Neutrophil (primary cell): Measurements from ENCODE around the gene RBM18.

Source experiments
- H3K27ac ChIP-seq: fragments of 200-600 bp; sonication (generic); 2 replicates; pipeline ENCODE4 v1.5.1; 2016; ENCODE audit warnings: mild to moderate bottlenecking, moderate library complexity
- H3K27me3 ChIP-seq: fragments of 200-600 bp; sonication (generic); 2 replicates; pipeline ENCODE4 v1.6.0; 2016; ENCODE audit warnings: mild to moderate bottlenecking
- H3K36me3 ChIP-seq: fragments of 200-600 bp; sonication (generic); 2 replicates; pipeline ENCODE4 v1.5.1; 2017
- H3K4me1 ChIP-seq, 2 experiments: fragments of 200-600 bp in 1 of 2; sonication (generic) in 1 of 2; 1 replicate in 1 of 2; 2 replicates in 1 of 2; pipeline versions ENCODE4 v1.5.1 to v1.6.1; 2013 to 2016; ENCODE audit warnings: low read depth in 1 of 2, low read length in 1 of 2, mild to moderate bottlenecking in 1 of 2, moderate library complexity in 1 of 2; ENCODE audit not compliant: control insufficient read depth in 1 of 2, insufficient read depth in 1 of 2
- H3K4me3 ChIP-seq, 2 experiments: fragments of 200-600 bp in 1 of 2; sonication (generic) in 1 of 2; 1 replicate in 1 of 2; 2 replicates in 1 of 2; pipeline ENCODE4 v1.5.1; 2013 to 2016; ENCODE audit warnings: low read depth in 1 of 2, low read length in 1 of 2, mild to moderate bottlenecking in 1 of 2, moderate library complexity in 1 of 2
- H3K9me3 ChIP-seq: fragments of 200-600 bp; sonication (generic); 2 replicates; pipeline ENCODE4 v1.5.1; 2016
- TF ChIP-seq, protein P1 (sequence below): fragments of 200-600 bp; sonication (generic); IDR thresholded peaks from 2 replicates; pipeline ENCODE4 v1.5.1; 2016; ENCODE audit warnings: antibody characterized with exemption

RBM18 gene

DNA sequence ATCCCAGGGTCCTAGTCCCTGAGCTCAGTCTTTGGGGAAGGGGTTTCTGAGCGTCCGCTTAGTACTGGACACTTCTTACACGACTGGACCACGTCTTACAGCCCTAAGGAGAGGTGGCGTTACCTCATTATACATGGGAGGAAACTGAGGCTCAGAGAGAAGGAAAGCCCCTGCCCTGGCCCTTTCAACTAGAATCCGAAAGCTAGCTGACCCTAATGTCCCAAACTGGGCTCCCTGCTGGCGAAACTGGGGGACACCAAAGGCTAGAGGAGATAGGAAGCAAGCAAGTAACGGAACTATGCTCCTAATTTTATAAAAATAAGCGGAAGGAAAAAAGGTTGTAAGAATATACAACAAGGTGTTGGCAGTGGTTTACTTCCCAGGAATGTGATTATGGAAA lies 50.1 kb downstream of the RBM18 start:
- Histone ChIP-seq H3K9me3 (no peaks in the 10 kb centered on the region), H3K27ac (no peak overlapping the region), H3K4me1 (peaks cover 8 to 20% of the 10 kb centered on the region in 2 experiments), H3K36me3 (no peaks in the 10 kb centered on the region), H3K4me3 (no peak overlapping the region), H3K27me3 (peaks cover 95% of the 10 kb centered on the region)
- TF ChIP-seq, protein P1, sequence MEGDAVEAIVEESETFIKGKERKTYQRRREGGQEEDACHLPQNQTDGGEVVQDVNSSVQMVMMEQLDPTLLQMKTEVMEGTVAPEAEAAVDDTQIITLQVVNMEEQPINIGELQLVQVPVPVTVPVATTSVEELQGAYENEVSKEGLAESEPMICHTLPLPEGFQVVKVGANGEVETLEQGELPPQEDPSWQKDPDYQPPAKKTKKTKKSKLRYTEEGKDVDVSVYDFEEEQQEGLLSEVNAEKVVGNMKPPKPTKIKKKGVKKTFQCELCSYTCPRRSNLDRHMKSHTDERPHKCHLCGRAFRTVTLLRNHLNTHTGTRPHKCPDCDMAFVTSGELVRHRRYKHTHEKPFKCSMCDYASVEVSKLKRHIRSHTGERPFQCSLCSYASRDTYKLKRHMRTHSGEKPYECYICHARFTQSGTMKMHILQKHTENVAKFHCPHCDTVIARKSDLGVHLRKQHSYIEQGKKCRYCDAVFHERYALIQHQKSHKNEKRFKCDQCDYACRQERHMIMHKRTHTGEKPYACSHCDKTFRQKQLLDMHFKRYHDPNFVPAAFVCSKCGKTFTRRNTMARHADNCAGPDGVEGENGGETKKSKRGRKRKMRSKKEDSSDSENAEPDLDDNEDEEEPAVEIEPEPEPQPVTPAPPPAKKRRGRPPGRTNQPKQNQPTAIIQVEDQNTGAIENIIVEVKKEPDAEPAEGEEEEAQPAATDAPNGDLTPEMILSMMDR, result no peak

DNA sequence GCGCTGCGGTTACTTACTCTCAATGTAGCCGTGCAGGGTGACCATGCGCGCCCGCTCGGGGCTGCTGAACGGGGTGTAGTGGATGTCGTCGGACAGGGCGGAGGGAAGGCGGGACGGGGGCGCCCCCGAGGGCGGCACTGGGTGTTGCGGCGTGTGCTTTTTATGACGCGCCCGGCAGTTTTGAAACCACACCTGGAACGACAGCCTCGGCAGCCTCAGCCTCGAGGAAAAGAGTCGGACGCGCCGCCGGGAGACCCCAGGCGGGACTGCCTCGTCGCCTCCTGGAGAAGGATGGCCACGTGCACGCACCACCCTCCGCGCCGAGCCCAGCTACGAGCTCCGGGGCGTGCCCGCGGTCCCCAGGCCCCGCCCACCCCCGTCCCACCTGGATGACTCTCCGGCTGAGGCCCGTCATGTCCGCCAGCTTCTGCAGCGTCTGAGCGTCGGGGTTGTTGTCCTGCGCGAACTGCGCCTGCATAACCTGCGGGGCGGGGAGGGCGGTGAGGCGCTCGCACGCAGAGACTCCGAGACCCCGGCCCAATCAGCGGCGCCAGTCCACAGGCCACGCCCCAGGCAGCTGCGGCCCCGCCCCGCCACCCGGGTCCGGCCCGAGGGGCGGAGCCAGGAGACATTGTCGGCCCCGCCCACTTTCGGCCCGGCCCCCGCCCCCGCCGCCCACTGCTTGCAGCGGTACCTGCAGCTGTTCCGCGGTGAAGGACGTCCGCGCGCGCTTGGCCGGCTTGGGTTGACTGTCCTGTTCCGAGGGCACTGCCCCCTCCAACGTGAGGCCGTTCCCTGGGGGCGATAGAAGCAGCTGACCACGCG lies 50.8 kb downstream of the RBM18 start:
- peaks cover 3 to 13% of the 10 kb centered on the region in 2 experiments for H3K4me1 ChIP-seq
- H3K36me3 ChIP-seq, result no peaks in the 10 kb centered on the region
- H3K9me3 ChIP-seq, result no peaks in the 10 kb centered on the region
- H3K27ac ChIP-seq, result no peak overlapping the region
- TF ChIP-seq, protein P1, result no peak
- H3K4me3 ChIP-seq, result peak overlapping the region; percentile 32 to 60
- peaks cover 88% of the 10 kb centered on the region for H3K27me3 ChIP-seq

DNA sequence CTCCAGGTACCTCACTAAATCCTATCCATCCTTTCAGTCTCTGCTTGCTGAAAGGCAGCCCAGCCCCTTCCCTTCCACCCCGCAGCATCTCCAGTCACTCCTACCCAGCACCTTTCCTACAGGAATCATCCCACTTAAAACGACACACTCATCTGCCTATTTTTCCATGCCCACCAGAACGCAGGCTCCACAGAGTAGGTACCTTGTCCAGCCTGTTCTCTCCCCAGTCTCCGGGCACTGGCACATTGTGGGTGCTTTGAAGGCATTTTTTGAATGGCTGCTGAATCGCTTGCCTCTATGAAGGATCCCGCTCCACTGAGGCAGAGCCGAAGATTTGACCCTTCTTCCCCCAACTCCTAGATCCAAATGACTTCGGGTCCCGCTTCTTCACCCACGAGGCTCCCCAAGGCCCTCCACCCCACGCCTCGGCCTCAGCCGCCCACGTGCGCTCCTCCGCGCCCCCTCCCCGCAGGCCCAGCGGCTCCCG lies 51.5 kb downstream of the RBM18 start:
- H3K27ac ChIP-seq, result no peak overlapping the region
- H3K36me3 ChIP-seq, result no peaks in the 10 kb centered on the region
- H3K4me3 ChIP-seq, result peak overlapping the region; percentile 32 to 60
- H3K27me3 ChIP-seq, result peaks cover 82% of the 10 kb centered on the region
- H3K9me3 ChIP-seq, result no peaks in the 10 kb centered on the region
- H3K4me1 ChIP-seq, result peaks cover 3 to 11% of the 10 kb centered on the region in 2 experiments
- TF ChIP-seq, protein P1, result no peak

DNA sequence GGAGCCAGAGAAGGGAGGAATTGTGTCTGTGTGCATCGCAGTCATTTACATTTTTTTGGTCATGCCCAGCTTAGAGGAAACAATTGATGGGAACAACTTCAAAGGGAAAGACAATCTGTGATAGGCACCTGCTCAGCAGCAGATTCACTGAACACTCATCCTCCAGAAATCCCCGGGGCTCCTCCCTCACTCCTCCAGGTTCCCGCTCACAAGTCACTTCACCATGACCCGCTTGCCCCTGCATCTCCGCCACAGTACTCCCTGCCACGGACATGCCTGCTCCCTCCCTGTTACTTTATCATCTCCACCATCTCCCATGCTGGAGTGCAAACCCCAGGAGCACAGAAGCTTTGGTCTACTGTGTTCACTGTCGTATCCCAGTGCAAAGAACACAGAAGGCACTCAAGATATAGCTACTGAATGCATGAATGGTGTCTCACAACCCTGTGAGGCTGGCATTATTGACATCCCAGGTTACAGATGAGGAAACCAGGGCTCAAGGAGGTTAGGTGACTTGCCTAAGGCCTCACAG lies 52.1 kb downstream of the RBM18 start:
- Histone ChIP-seq H3K9me3 (no peaks in the 10 kb centered on the region), H3K4me3 (no peak overlapping the region), H3K36me3 (no peaks in the 10 kb centered on the region), H3K27me3 (peaks cover 80% of the 10 kb centered on the region), H3K4me1 (peaks cover 3 to 11% of the 10 kb centered on the region in 2 experiments), H3K27ac (no peak overlapping the region)
- TF ChIP-seq, protein P1, result no peak

DNA sequence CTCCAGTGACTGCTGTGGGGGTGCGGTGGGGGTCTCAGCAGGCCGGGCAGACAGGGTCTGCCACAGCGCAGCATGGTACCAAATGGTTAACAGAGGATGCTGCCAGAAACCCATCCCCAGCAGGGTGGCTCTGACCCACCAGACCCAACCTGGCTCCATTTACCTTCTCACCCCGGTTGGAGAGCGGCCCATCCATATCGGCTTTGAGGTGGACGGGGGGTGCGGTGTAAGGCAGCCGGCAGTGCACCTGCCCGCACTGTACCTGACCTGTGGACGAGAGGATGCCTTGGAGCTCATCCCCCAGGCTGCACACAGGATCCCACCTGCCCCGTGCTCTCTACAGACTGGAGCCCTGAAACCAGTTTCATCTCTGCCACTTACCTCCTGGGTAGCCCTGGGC lies 55.2 kb downstream of the RBM18 start:
- H3K27me3 ChIP-seq, result peaks cover 54% of the 10 kb centered on the region
- peaks cover 3 to 11% of the 10 kb centered on the region in 2 experiments for H3K4me1 ChIP-seq
- H3K27ac ChIP-seq, result no peak overlapping the region
- no peak overlapping the region for H3K4me3 ChIP-seq
- TF ChIP-seq, protein P1, result no peak
- no peaks in the 10 kb centered on the region for H3K36me3 ChIP-seq
- H3K9me3 ChIP-seq, result no peaks in the 10 kb centered on the region
